HCT116 (cell line): ENCODE data around the gene EPHB2. TPM values are rescaled to one million over a fixed set of nuclear protein-coding genes. Genes with fewer than 3 reads are reported as not detected.

Experiments used
- ATAC-seq: fragments of 200-7000 bp; cut with Tn5 transposase; 2 replicates; pipeline ENCODE4 v1.9.1; 2020; ENCODE audit warnings: mild to moderate bottlenecking, moderate library complexity
- BruUV-seq: library from RNA; stranded (reverse); fragments of 400-500 nt; replicated peaks from 2 replicates; lab custom pipeline; 2021; lab: Mats Ljungman, UMichigan
- CTCF ChIA-PET: fragments of 300-600 bp; sonication (Branson Sonifier 250); formaldehyde crosslinking; loops from one replicate; lab custom pipeline; 2021; ENCODE audit warnings: antibody characterized with exemption; lab: Charles Lee
- POLR2A ChIA-PET: fragments of 300-600, 350-600 bp; sonication (Branson Sonifier 250); formaldehyde crosslinking; loops from one replicate; lab custom pipeline; 2021; ENCODE audit warnings: antibody characterized with exemption; lab: Charles Lee
- RAD21 ChIA-PET, 2 experiments: fragments of 300-600 bp; sonication (Branson Sonifier 250); formaldehyde crosslinking; loops; one replicate each; lab custom pipeline; 2023; ENCODE audit warnings: low total read pairs in 2 of 2; ENCODE audit not compliant: uncharacterized antibody in 2 of 2, unreplicated experiment in 2 of 2, low non-redundant PET in 1 of 2; lab: Charles Lee
- DNase-seq: peaks from one replicate; pipeline ENCODE4 v3.0.0-alpha.2; 2010; ENCODE audit warnings: low read depth, low spot score
- H2AFZ ChIP-seq: fragments of 200-600 bp; shearing (Covaris generic), sonication (generic); 2 replicates; pipeline ENCODE4 v1.6.1; 2017; ENCODE audit warnings: low read depth, mixed run types, mixed read lengths, antibody characterized with exemption, low read length; ENCODE audit not compliant: poor library complexity, severe bottlenecking
- H3K27ac ChIP-seq: 2 replicates; pipeline ENCODE4 v1.5.1; 2012; ENCODE audit warnings: low read depth, low read length
- H3K27me3 ChIP-seq: fragments of 200-600 bp; sonication (generic); 2 replicates; pipeline ENCODE4 v1.6.1; 2016; ENCODE audit warnings: mixed run types, low read length, mixed read lengths; ENCODE audit not compliant: insufficient read depth
- H3K36me3 ChIP-seq, 2 experiments: fragments of 200-500 bp in 1 of 2; fragments of 200-600 bp in 1 of 2; sonication (Bioruptor generic) in 1 of 2; sonication (generic) in 1 of 2; 2 replicates each; pipeline versions ENCODE4 v1.5.1 to v1.6.1; 2014 to 2016; ENCODE audit warnings: low read length in 2 of 2, inconsistent platforms in 1 of 2, mixed read lengths in 1 of 2, mixed run types in 1 of 2; ENCODE audit not compliant: insufficient read depth in 2 of 2, control insufficient read depth in 1 of 2
- H3K4me1 ChIP-seq, 2 experiments: fragments of 200-600 bp in 1 of 2; sonication (generic) in 1 of 2; 2 replicates each; pipeline versions ENCODE4 v1.5.1 to v1.6.1; 2012 to 2017; ENCODE audit warnings: low read length in 2 of 2, inconsistent platforms in 1 of 2, mild to moderate bottlenecking in 1 of 2, mixed read lengths in 1 of 2, mixed run types in 1 of 2, moderate library complexity in 1 of 2; ENCODE audit not compliant: insufficient read depth in 2 of 2, control insufficient read depth in 1 of 2
- H3K4me2 ChIP-seq: fragments of 200-600 bp; sonication (generic); 2 replicates; pipeline ENCODE4 v1.6.1; 2017; ENCODE audit warnings: mixed run types, low read length, mixed read lengths
- H3K4me3 ChIP-seq, 2 experiments: fragments of 200-600 bp in 1 of 2; sonication (generic) in 1 of 2; replicated peaks in 1 of 2; 2 replicates each; pipeline ENCODE4 v1.5.1; 2011 to 2016; ENCODE audit warnings: low read length in 2 of 2, control low read depth in 1 of 2, low read depth in 1 of 2, mild to moderate bottlenecking in 1 of 2, mixed read lengths in 1 of 2, mixed run types in 1 of 2
- H3K79me2 ChIP-seq: fragments of 200-600 bp; sonication (generic); 2 replicates; pipeline ENCODE4 v1.6.1; 2017; ENCODE audit warnings: mild to moderate bottlenecking, mixed run types, low read length, moderate library complexity, mixed read lengths; ENCODE audit not compliant: insufficient read depth
- H3K9ac ChIP-seq: fragments of 200-600 bp; sonication (generic); 2 replicates; pipeline ENCODE4 v1.6.1; 2016; ENCODE audit warnings: low read length, mixed read lengths
- H3K9me2 ChIP-seq: fragments of 200-600 bp; sonication (generic), shearing (Covaris generic); 2 replicates; pipeline ENCODE4 v1.6.1; 2017; ENCODE audit warnings: mixed run types, mild to moderate bottlenecking, moderate library complexity; ENCODE audit not compliant: insufficient read depth
- H3K9me3 ChIP-seq, 2 experiments: fragments of 200-500 bp in 1 of 2; fragments of 200-600 bp in 1 of 2; sonication (Bioruptor generic) in 1 of 2; sonication (generic) in 1 of 2; 2 replicates each; pipeline ENCODE4 v1.6.1; 2014 to 2017; ENCODE audit warnings: low read length in 2 of 2, mixed read lengths in 2 of 2, inconsistent platforms in 1 of 2, low read depth in 1 of 2, mild to moderate bottlenecking in 1 of 2, mixed run types in 1 of 2, moderate library complexity in 1 of 2; ENCODE audit not compliant: control insufficient read depth in 1 of 2, insufficient read depth in 1 of 2
- H4K20me1 ChIP-seq: fragments of 200-600 bp; sonication (generic), shearing (Covaris generic); 2 replicates; pipeline ENCODE4 v1.6.1; 2017; ENCODE audit warnings: mixed run types, mild to moderate bottlenecking, moderate library complexity; ENCODE audit not compliant: insufficient read depth
- CEBPB ChIP-seq: IDR thresholded peaks from 2 replicates; pipeline ENCODE4 v1.6.1; 2012; ENCODE audit warnings: low read depth
- EZH2 ChIP-seq: fragments of 200-600 bp; sonication (generic); IDR thresholded peaks from 2 replicates; pipeline ENCODE4 v1.6.1; 2017; ENCODE audit warnings: antibody characterized with exemption, mixed run types
- EZH2phosphoT487 ChIP-seq: fragments of 200-600 bp; IDR thresholded peaks from 2 replicates; pipeline ENCODE4 v1.6.1; 2018; ENCODE audit warnings: antibody characterized with exemption, borderline replicate concordance
- FOSL1 ChIP-seq: IDR thresholded peaks from 2 replicates; pipeline ENCODE4 v1.6.1; 2012; ENCODE audit warnings: low read depth
- JUND ChIP-seq: IDR thresholded peaks from 2 replicates; pipeline ENCODE4 v1.6.1; 2012
- POLR2A ChIP-seq: IDR thresholded peaks from 2 replicates; pipeline ENCODE4 v1.7.0; 2011; ENCODE audit warnings: borderline replicate concordance; ENCODE audit not compliant: insufficient read depth, insufficient read length; ENCODE audit errors: extremely low read depth
- POLR2AphosphoS5 ChIP-seq: IDR thresholded peaks from 2 replicates; pipeline ENCODE4 v1.6.1; 2011; ENCODE audit warnings: mild to moderate bottlenecking, low read depth, low read length, moderate library complexity
- RAD21 ChIP-seq: IDR thresholded peaks from 2 replicates; pipeline ENCODE4 v1.6.1; 2012; ENCODE audit warnings: low read depth, mild to moderate bottlenecking
- SIN3A ChIP-seq: IDR thresholded peaks from 2 replicates; pipeline ENCODE4 v1.6.1; 2012; ENCODE audit warnings: low read depth
- SRF ChIP-seq: IDR thresholded peaks from 2 replicates; pipeline ENCODE4 v1.6.1; 2012; ENCODE audit warnings: low read depth
- ZFX ChIP-seq: fragments of 450-650 bp; IDR thresholded peaks from 2 replicates; pipeline ENCODE4 v1.6.1; 2017
- ZNF274 ChIP-seq: fragments of 200-500 bp; sonication (Bioruptor generic); IDR thresholded peaks from 2 replicates; pipeline ENCODE4 v1.6.1; 2014; ENCODE audit warnings: mild to moderate bottlenecking, low read depth, low read length, inconsistent platforms
- intact Hi-C: fragments of 100-400 bp; cut with micrococcal nuclease; formaldehyde crosslinking; loops from 2 replicates; pipeline ENCODE4 v1.10.0; 2022
- total RNA-seq: library from RNA; stranded (reverse); gene quantifications from one replicate; pipeline ENCODE4 v1.2.1, GENCODE V29; 2021; ENCODE audit not compliant: unreplicated experiment
- TF ChIP-seq, protein P1 (sequence below): IDR thresholded peaks from 2 replicates; pipeline ENCODE4 v1.6.1; 2012
- TF ChIP-seq, protein P2 (sequence below), 3 experiments: fragments of 200-600 bp in 1 of 3; sonication (generic) in 1 of 3; IDR thresholded peaks in 2 of 3; conservative IDR thresholded peaks in 1 of 3; 2 replicates each; pipeline ENCODE4 v1.5.1; 2012 to 2017; ENCODE audit warnings: low read depth in 2 of 3, low read length in 2 of 3, antibody characterized with exemption in 1 of 3, borderline replicate concordance in 1 of 3, control low read depth in 1 of 3, mild to moderate bottlenecking in 1 of 3, mixed read lengths in 1 of 3, mixed run types in 1 of 3, moderate library complexity in 1 of 3; ENCODE audit not compliant: insufficient read depth in 1 of 3

Gene EPHB2
- total RNA-seq, 1 experiment from 2014 or later: 19.5 TPM

DNA sequence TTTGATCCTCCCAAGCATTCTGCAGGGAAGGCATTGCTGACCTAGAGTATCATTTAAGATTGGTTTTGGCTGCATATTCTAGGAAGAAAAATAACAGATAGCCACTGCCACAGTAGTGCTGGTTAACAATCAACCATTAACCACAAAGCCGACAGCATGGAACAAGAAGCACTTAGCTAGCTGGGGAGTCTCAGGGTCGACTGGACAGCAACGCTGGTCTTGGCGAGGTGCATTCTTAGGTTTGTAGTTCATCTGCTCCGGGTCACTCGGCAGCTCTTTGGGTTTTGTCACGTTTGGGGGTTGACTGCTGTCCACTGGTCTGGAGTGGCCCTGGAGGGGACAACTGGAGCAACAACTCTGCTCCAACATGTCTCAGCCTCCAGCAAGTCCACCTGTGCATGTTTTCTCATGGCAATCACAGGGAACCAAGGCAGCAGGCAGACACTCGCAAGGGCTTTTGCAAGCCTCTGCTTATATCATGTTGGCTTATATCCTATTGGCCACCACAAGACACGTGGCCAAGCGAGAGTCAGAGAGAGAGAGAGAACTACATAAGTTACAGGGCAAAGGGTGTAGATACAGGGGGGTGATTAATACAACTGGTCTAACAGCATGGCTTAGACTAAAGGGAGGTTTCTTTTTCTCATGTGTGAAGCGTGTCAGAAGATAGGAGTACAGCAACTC lies 162.5 kb downstream of the EPHB2 start:
- H3K4me3 ChIP-seq: no peak overlapping the region
- no peaks in the 10 kb centered on the region for H3K9me2 ChIP-seq
- intact Hi-C loops: no loop called here
- TF ChIP-seq ZFX (no peak), SIN3A (no peak)
- H3K4me2 ChIP-seq: no peak overlapping the region
- CTCF ChIA-PET: no interaction called here
- no peaks in the 10 kb centered on the region for H3K4me1 ChIP-seq
- no peaks in the 10 kb centered on the region for H4K20me1 ChIP-seq
- no peaks in the 10 kb centered on the region for H3K27me3 ChIP-seq
- H3K27ac ChIP-seq: no peak overlapping the region
- DNase-seq (no peak), ATAC-seq (no peak)
- no peaks in the 10 kb centered on the region for H3K79me2 ChIP-seq
- H3K36me3 ChIP-seq: no peaks in the 10 kb centered on the region
- RAD21 ChIA-PET: no interaction called here
- H3K9ac ChIP-seq: no peak overlapping the region
- POLR2A ChIA-PET: no interaction called here
- H2AFZ ChIP-seq: no peak overlapping the region
- H3K9me3 ChIP-seq: peaks cover 0 to under 1% of the 10 kb centered on the region in 2 experiments; a peak in 1 of 4 replicates
- no TSS peak for BruUV-seq

DNA sequence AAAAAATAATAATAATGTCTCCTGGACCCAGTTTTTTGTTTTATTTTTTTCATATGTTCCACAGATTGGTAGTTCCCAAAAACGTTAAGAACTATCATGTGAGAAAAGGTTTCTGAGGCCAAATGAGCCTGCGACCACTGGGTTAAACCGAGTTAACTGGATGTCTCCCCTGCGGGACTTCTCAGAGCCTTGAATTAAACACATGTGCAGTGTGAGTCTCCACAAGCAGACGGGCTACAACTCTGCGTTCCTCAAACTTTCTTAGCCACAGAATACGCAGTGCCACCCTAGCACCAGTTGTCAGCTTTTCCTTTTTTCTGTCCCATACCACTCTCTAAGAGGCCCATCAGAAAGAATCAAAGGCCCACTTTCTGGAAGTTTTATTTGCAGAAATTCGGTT lies 164.1 kb downstream of the EPHB2 start:
- no TSS peak for BruUV-seq
- no peak for DNase-seq
- POLR2A ChIA-PET: no interaction called here
- H3K27ac ChIP-seq: no peak overlapping the region
- H2AFZ ChIP-seq: no peak overlapping the region
- H3K4me1 ChIP-seq: 0 out of 4 replicates have a peak, but pooled peaks cover 0 to 2% of the 10 kb centered on the region in 2 experiments
- H3K79me2 ChIP-seq: no peaks in the 10 kb centered on the region
- TF ChIP-seq FOSL1: no peak
- TF ChIP-seq, protein P1, sequence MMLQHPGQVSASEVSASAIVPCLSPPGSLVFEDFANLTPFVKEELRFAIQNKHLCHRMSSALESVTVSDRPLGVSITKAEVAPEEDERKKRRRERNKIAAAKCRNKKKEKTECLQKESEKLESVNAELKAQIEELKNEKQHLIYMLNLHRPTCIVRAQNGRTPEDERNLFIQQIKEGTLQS: no peak
- no peak for TF ChIP-seq POLR2AphosphoS5
- TF ChIP-seq EZH2phosphoT487: no peak
- no peak for TF ChIP-seq ZFX
- no peak for TF ChIP-seq POLR2A
- TF ChIP-seq ZNF274: no peak
- no peak for TF ChIP-seq SRF
- TF ChIP-seq, protein P2, sequence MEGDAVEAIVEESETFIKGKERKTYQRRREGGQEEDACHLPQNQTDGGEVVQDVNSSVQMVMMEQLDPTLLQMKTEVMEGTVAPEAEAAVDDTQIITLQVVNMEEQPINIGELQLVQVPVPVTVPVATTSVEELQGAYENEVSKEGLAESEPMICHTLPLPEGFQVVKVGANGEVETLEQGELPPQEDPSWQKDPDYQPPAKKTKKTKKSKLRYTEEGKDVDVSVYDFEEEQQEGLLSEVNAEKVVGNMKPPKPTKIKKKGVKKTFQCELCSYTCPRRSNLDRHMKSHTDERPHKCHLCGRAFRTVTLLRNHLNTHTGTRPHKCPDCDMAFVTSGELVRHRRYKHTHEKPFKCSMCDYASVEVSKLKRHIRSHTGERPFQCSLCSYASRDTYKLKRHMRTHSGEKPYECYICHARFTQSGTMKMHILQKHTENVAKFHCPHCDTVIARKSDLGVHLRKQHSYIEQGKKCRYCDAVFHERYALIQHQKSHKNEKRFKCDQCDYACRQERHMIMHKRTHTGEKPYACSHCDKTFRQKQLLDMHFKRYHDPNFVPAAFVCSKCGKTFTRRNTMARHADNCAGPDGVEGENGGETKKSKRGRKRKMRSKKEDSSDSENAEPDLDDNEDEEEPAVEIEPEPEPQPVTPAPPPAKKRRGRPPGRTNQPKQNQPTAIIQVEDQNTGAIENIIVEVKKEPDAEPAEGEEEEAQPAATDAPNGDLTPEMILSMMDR (IDR thresholded peaks at IDR 0.05 in 2 of 3, conservative IDR thresholded peaks at IDR 0.05 in 1 of 3; ENCODE audit: borderline replicate concordance in 1 of 3, insufficient read depth in 1 of 3, low read depth in 2 of 3, low read length in 2 of 3): no peak
- no peak for TF ChIP-seq EZH2
- TF ChIP-seq RAD21: no peak
- no peak for TF ChIP-seq JUND
- TF ChIP-seq CEBPB: no peak
- ATAC-seq: no peak
- no peaks in the 10 kb centered on the region for H3K9me2 ChIP-seq
- no peaks in the 10 kb centered on the region for H3K27me3 ChIP-seq
- H3K9me3 ChIP-seq: no peaks in the 10 kb centered on the region
- no peak overlapping the region for H3K9ac ChIP-seq
- intact Hi-C loops: no loop called here
- H3K4me2 ChIP-seq: no peak overlapping the region
- RAD21 ChIA-PET: no interaction called here
- no peaks in the 10 kb centered on the region for H4K20me1 ChIP-seq
- CTCF ChIA-PET: no interaction called here
- no peaks in the 10 kb centered on the region for H3K36me3 ChIP-seq
- no peak overlapping the region for H3K4me3 ChIP-seq
